ENCODE measurements around the gene UBAP1L. TPM values are rescaled to one million over a fixed set of nuclear protein-coding genes. Genes with fewer than 3 reads are reported as not detected.

Gene UBAP1L
- total and polyA plus RNA-seq, 2 experiments from 2014 or later = 0.43 to 0.89 TPM

DNA sequence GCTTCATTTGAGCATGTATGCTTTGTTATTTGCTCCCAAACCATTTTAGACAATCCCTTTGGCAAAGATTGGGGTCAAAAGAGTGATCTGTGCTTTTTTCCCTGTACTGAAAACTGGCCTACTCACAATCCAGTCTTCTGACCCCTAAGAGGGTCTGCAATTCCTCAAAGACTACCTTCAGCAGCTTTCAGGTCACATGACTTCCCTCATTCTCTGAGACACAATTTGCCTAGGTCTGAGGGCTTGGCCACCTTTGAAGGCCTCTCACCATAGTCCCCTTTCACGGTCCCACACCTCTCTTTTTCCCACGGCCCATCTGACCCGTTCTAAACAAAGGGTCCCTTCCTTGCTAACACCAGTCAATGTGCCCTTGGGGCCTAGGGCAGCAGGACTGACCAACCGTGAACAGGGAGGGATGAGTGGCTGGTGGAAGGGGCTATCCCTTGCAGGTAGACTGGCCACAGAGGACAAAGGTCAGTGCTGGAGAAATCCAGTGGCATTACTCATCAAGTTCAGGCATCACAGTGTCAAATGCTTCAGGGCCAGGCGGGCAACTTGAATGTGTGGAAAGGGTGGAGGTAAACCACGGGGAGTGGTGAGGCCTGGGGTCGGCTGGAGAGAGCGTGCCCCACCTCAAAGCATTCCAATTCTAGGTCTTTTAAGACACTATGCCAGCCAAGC, 58.0 kb downstream of the UBAP1L start:
- TF ChIP-seq EZH2 (IDR thresholded peaks at IDR 0.05; ENCODE audit: insufficient read depth, poor library complexity, severe bottlenecking) (no peak), EZH2phosphoT487 (IDR thresholded peaks at IDR 0.05; ENCODE audit: insufficient read depth, low read depth) (no peak)
- DNase-seq = no peak
- WGBS, 2 experiments (ENCODE audit: low coverage in 1 of 2, low lambda C conversion rate in 2 of 2, missing lambda C conversion rate in 2 of 2) = 77 to 80% methylated on average over 8 of the region's 8 CpGs
- no peaks in the 10 kb centered on the region for H3K9me3 ChIP-seq (ENCODE audit: low read depth)
- H4K20me1 ChIP-seq (ENCODE audit: insufficient read depth) = no peaks in the 10 kb centered on the region
- H3K9me2 ChIP-seq (ENCODE audit: insufficient read depth) = no peaks in the 10 kb centered on the region
- H2AFZ ChIP-seq = no peak overlapping the region
- no peaks in the 10 kb centered on the region for H3K4me1 ChIP-seq (ENCODE audit: insufficient read depth)
- no peak overlapping the region for H3K27ac ChIP-seq
- H3K4me3 ChIP-seq = no peak overlapping the region
- H3K9ac ChIP-seq = no peak overlapping the region
- no peaks in the 10 kb centered on the region for H3K36me3 ChIP-seq (ENCODE audit: low read depth)
- H3K79me2 ChIP-seq (ENCODE audit: insufficient read depth) = no peaks in the 10 kb centered on the region
- H3F3A ChIP-seq (ENCODE audit: insufficient read depth) = no peaks in the 10 kb centered on the region; the same call in none of the 2 replicates
- no peaks in the 10 kb centered on the region for H3K27me3 ChIP-seq (replicated peaks; ENCODE audit: insufficient read depth)
- no peak overlapping the region for H3K4me2 ChIP-seq (ENCODE audit: unreplicated experiment)
- in situ Hi-C loops (cut with MboI) = no loop called here

DNA sequence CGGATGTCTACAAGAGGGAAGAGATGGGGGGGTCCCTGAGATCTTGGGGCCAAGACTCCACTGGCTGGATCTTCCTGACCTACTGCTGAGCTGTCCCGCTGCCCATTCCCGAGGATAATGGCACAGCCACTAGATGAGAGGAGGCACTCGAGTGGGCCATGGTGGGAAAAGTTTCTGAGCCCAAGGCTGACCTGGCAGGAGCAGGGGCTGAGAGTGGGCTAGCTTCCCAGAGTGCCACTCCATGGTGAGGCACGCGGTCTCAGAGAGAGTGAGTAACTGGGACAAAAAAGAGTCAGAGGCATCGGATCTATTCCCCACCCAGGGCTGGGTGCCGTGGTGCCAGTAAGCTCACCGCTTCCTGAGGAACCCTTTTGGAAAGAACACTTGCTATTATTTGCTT, 58.9 kb downstream of the UBAP1L start:
- Histone ChIP-seq H3K27me3 (replicated peaks; ENCODE audit: insufficient read depth) (no peaks in the 10 kb centered on the region), H3K36me3 (ENCODE audit: low read depth) (no peaks in the 10 kb centered on the region), H3K9me2 (ENCODE audit: insufficient read depth) (no peaks in the 10 kb centered on the region), H3K9me3 (ENCODE audit: low read depth) (no peaks in the 10 kb centered on the region), H3K27ac (no peak overlapping the region), H3K4me1 (ENCODE audit: insufficient read depth) (no peaks in the 10 kb centered on the region), H3K4me3 (no peak overlapping the region), H2AFZ (no peak overlapping the region), H3K79me2 (ENCODE audit: insufficient read depth) (no peaks in the 10 kb centered on the region), H4K20me1 (ENCODE audit: insufficient read depth) (no peaks in the 10 kb centered on the region), H3K9ac (no peak overlapping the region), H3K4me2 (ENCODE audit: unreplicated experiment) (no peak overlapping the region), H3F3A (ENCODE audit: insufficient read depth) (no peaks in the 10 kb centered on the region; the same call in none of the 2 replicates)
- no peak for TF ChIP-seq EZH2phosphoT487 (IDR thresholded peaks at IDR 0.05; ENCODE audit: insufficient read depth, low read depth)
- TF ChIP-seq EZH2 (IDR thresholded peaks at IDR 0.05; ENCODE audit: insufficient read depth, poor library complexity, severe bottlenecking) = no peak
- DNase-seq = no peak
- in situ Hi-C loops (cut with MboI) = no loop called here
- 81 to 84% methylated on average over 9 of the region's 9 CpGs for WGBS, 2 experiments (ENCODE audit: low coverage in 1 of 2, low lambda C conversion rate in 2 of 2, missing lambda C conversion rate in 2 of 2)

DNA sequence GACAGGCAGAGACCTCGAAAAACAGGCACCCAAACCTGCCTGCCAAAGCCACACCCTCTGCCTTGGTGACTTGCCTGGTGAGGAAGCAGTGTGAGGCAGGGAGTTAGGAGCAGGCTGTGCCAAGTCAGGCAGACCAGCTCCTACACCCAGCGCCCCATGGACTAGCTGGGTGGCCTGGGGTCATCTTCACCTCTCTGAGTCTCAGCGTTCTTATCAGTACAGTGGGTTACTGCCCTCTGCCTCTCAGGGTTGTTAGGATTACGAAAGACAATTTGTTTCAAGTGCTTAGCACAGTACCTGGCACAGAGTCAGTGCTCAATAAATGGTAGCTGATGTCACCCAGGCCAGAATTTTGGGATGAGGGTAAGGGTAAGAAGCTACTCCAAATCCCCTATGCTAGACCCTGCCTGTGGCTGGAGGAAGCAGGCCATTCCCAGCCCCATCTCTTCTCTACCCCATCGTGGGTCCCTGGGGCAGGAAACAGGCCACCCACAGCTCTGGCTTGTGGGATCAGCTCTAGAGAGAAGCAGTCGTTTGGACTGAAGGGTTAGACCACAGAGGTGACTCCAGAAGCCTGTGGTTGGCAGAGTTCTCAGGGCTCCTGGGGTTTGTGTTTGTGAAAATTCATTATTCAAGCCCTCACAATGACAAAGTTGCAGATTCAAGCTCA, 59.7 kb downstream of the UBAP1L start:
- Histone ChIP-seq H3F3A (ENCODE audit: insufficient read depth) (no peaks in the 10 kb centered on the region; the same call in none of the 2 replicates), H3K27me3 (replicated peaks; ENCODE audit: insufficient read depth) (no peaks in the 10 kb centered on the region), H3K4me1 (ENCODE audit: insufficient read depth) (no peaks in the 10 kb centered on the region), H3K9me2 (ENCODE audit: insufficient read depth) (no peaks in the 10 kb centered on the region), H3K36me3 (ENCODE audit: low read depth) (no peaks in the 10 kb centered on the region), H3K9me3 (ENCODE audit: low read depth) (no peaks in the 10 kb centered on the region), H3K9ac (no peak overlapping the region), H3K27ac (no peak overlapping the region), H3K4me2 (ENCODE audit: unreplicated experiment) (no peak overlapping the region), H2AFZ (no peak overlapping the region), H3K79me2 (ENCODE audit: insufficient read depth) (no peaks in the 10 kb centered on the region), H3K4me3 (no peak overlapping the region), H4K20me1 (ENCODE audit: insufficient read depth) (no peaks in the 10 kb centered on the region)
- peak; percentile 56 for DNase-seq
- in situ Hi-C loops (cut with MboI) = no loop called here
- no peak for TF ChIP-seq EZH2 (IDR thresholded peaks at IDR 0.05; ENCODE audit: insufficient read depth, poor library complexity, severe bottlenecking)
- 29 to 33% methylated on average over 6 of the region's 6 CpGs for WGBS, 2 experiments (ENCODE audit: low coverage in 1 of 2, low lambda C conversion rate in 2 of 2, missing lambda C conversion rate in 2 of 2)

DNA sequence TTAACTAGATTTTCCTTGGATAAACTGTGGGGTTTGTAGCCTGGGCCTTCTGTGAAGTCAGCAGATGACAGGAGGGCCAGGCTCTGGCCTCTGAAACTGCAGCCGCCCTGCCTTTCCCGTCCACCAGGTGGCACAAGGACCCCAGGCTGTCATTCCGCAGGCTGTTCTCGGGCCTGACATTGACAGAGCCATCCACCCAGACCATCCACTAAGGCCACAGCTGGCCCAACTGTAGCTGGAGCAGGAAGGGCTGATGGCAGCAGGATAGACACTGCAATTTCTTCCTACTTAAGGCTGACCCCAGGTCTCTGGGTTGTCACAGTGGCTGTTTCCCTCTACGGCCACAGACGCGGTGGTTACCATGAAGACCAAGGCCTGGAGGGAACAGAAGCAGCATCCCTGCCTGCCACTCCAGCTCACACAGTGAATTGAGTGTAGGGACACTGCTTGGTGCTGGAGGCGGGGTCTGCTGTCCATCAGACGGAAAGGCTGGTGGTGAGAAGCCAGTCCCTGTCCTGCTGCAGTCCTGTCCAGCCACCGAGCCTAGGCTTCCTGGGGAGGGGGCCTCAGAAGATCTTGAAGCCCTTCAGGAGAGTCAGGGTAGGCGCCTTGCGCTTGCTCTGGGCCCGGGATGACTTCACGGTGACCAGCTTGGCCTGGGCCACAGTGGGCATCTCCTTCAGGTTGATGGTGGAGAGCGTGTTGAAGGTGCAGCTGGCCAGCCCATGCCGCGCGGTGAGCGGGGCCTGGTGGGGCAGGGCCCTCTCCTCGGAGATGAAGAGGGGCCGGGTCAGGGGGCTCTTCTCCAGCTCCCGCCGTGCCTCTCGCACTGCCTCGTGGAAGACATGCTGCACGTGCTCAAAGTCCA, 60.4 kb downstream of the UBAP1L start:
- in situ Hi-C loops (cut with MboI) = no loop called here
- H3K9me2 ChIP-seq (ENCODE audit: insufficient read depth) = no peaks in the 10 kb centered on the region

More for the DNA sequence above, 60.4 kb downstream of the UBAP1L start:
- Histone ChIP-seq H3K4me1 (ENCODE audit: insufficient read depth) (peaks cover 2% of the 10 kb centered on the region; the same call in 1 of the 2 replicates), H4K20me1 (ENCODE audit: insufficient read depth) (no peaks in the 10 kb centered on the region), H3K4me2 (ENCODE audit: unreplicated experiment) (no peak overlapping the region), H3K27me3 (replicated peaks; ENCODE audit: insufficient read depth) (no peaks in the 10 kb centered on the region), H3K36me3 (ENCODE audit: low read depth) (no peaks in the 10 kb centered on the region), H3F3A (ENCODE audit: insufficient read depth) (no peaks in the 10 kb centered on the region; the same call in none of the 2 replicates), H3K9me3 (ENCODE audit: low read depth) (no peaks in the 10 kb centered on the region), H2AFZ (no peak overlapping the region), H3K4me3 (no peak overlapping the region), H3K27ac (no peak overlapping the region), H3K9ac (no peak overlapping the region), H3K79me2 (ENCODE audit: insufficient read depth) (no peaks in the 10 kb centered on the region)
- 64 to 68% methylated on average over 25 to 26 of the region's 26 CpGs for WGBS, 2 experiments (ENCODE audit: low coverage in 1 of 2, low lambda C conversion rate in 2 of 2, missing lambda C conversion rate in 2 of 2)
- TF ChIP-seq EZH2phosphoT487 (IDR thresholded peaks at IDR 0.05; ENCODE audit: insufficient read depth, low read depth) (no peak), EZH2 (IDR thresholded peaks at IDR 0.05; ENCODE audit: insufficient read depth, poor library complexity, severe bottlenecking) (no peak)
- peak; percentile 82 for DNase-seq
